H1 (cell line): ENCODE results near the gene NFIA. TPM values are rescaled to one million over a fixed set of nuclear protein-coding genes. Genes with fewer than 3 reads are reported as not detected.

Experiments used
- CTCF ChIA-PET: fragments of 300-600 bp; sonication (Branson Sonifier 250); formaldehyde crosslinking; loops from one replicate; lab custom pipeline; 2021; ENCODE audit not compliant: partially characterized antibody; lab: Charles Lee
- POLR2A ChIA-PET: fragments of 300-600 bp; sonication (Branson Sonifier 250); formaldehyde crosslinking; loops from one replicate; lab custom pipeline; 2021; ENCODE audit warnings: inconsistent platforms; ENCODE audit not compliant: partially characterized antibody; lab: Charles Lee
- DNase-seq, 2 experiments: peaks; one replicate each; pipeline versions ENCODE4 v3.0.0 to v3.0.0-alpha.2; 2010 to 2022; ENCODE audit warnings: low spot score in 2 of 2, low read depth in 1 of 2, mixed read lengths in 1 of 2
- FAIRE-seq: peaks from 2 replicates; lab custom pipeline; 2011; peaks lifted over from hg19 to GRCh38; lab: Jason Lieb, UNC
- H2AFZ ChIP-seq: 2 replicates; pipeline ENCODE4 v1.8.1; 2012; ENCODE audit warnings: low read length, inconsistent platforms
- H2AK5ac ChIP-seq: 2 replicates; pipeline ENCODE4 v1.6.1; 2013; ENCODE audit warnings: low read depth, low read length
- H2BK120ac ChIP-seq: replicated peaks from 2 replicates; pipeline ENCODE3; 2013; ENCODE audit warnings: low read depth, low read length, inconsistent platforms
- H2BK12ac ChIP-seq: 2 replicates; pipeline ENCODE4 v1.6.1; 2013; ENCODE audit warnings: low read depth, low read length
- H2BK15ac ChIP-seq: 2 replicates; pipeline ENCODE4 v1.6.1; 2013; ENCODE audit warnings: low read length
- H2BK20ac ChIP-seq: 2 replicates; pipeline ENCODE4 v1.6.1; 2013; ENCODE audit warnings: low read length
- H2BK5ac ChIP-seq: 2 replicates; pipeline ENCODE4 v1.6.1; 2013; ENCODE audit warnings: low read depth, low read length
- H3K14ac ChIP-seq: 2 replicates; pipeline ENCODE4 v1.6.1; 2013; ENCODE audit warnings: inconsistent platforms; ENCODE audit not compliant: insufficient read length
- H3K18ac ChIP-seq: 2 replicates; pipeline ENCODE4 v1.6.1; 2013; ENCODE audit warnings: low read length; ENCODE audit errors: extremely low read depth
- H3K23ac ChIP-seq: 2 replicates; pipeline ENCODE4 v1.6.1; 2013; ENCODE audit warnings: inconsistent platforms; ENCODE audit not compliant: insufficient read length
- H3K23me2 ChIP-seq: 2 replicates; pipeline ENCODE4 v1.6.1; 2013; ENCODE audit warnings: low read depth, low read length
- H3K27ac ChIP-seq: 2 replicates; pipeline ENCODE4 v1.6.1; 2011; ENCODE audit warnings: low read depth, low read length, inconsistent platforms
- H3K27me3 ChIP-seq, 4 experiments: replicated peaks in 1 of 4; 1 replicate in 1 of 4; 2 replicates in 3 of 4; pipeline versions ENCODE4 v1.6.1 to v1.8.1; 2011 to 2013; ENCODE audit warnings: low read length in 3 of 4, mild to moderate bottlenecking in 3 of 4, inconsistent platforms in 2 of 4, mixed read lengths in 2 of 4, moderate library complexity in 1 of 4; ENCODE audit not compliant: control insufficient read depth in 3 of 4, insufficient read depth in 3 of 4; ENCODE audit errors: extremely low read depth in 1 of 4
- H3K36me3 ChIP-seq, 4 experiments: 2 replicates each; pipeline versions ENCODE4 v1.6.1 to v1.8.1; 2011 to 2013; ENCODE audit warnings: mild to moderate bottlenecking in 4 of 4, low read length in 3 of 4, moderate library complexity in 2 of 4, control low read depth in 1 of 4, inconsistent platforms in 1 of 4; ENCODE audit not compliant: insufficient read depth in 4 of 4, control insufficient read depth in 2 of 4
- H3K4ac ChIP-seq: replicated peaks from 2 replicates; pipeline ENCODE3; 2013; ENCODE audit warnings: low read length, low read depth, mixed read lengths, inconsistent platforms; ENCODE audit not compliant: insufficient read length
- H3K4me1 ChIP-seq, 4 experiments: replicated peaks in 1 of 4; 1 replicate in 1 of 4; 2 replicates in 3 of 4; pipeline versions ENCODE4 v1.6.1 to v1.8.1; 2011 to 2013; ENCODE audit warnings: low read length in 3 of 4, inconsistent platforms in 2 of 4, mixed read lengths in 1 of 4; ENCODE audit not compliant: insufficient read depth in 4 of 4, control insufficient read depth in 3 of 4
- H3K4me2 ChIP-seq, 2 experiments: 2 replicates each; pipeline versions ENCODE4 v1.6.1 to v1.8.1; 2011 to 2013; ENCODE audit warnings: low read depth in 2 of 2, low read length in 2 of 2, control low read depth in 1 of 2, inconsistent platforms in 1 of 2, mild to moderate bottlenecking in 1 of 2; ENCODE audit not compliant: insufficient read depth in 1 of 2
- H3K4me3 ChIP-seq, 4 experiments: fragments of 200-600, 300-600 bp in 1 of 4; sonication (generic), shearing (Covaris generic), sonication (Bioruptor Twin) in 1 of 4; 2 replicates each; pipeline versions ENCODE4 v1.5.1 to v1.8.1; 2011 to 2016; ENCODE audit warnings: low read length in 4 of 4, low read depth in 3 of 4, control low read depth in 2 of 4, inconsistent platforms in 2 of 4, mild to moderate bottlenecking in 2 of 4, mixed read lengths in 1 of 4, moderate library complexity in 1 of 4; ENCODE audit not compliant: insufficient read depth in 2 of 4; ENCODE audit errors: extremely low read depth in 1 of 4
- H3K56ac ChIP-seq: replicated peaks from 2 replicates; pipeline ENCODE3; 2013; ENCODE audit warnings: low read depth, mild to moderate bottlenecking, mixed read lengths, low read length, inconsistent platforms; ENCODE audit not compliant: insufficient read length
- H3K79me1 ChIP-seq: 2 replicates; pipeline ENCODE4 v1.6.1; 2013; ENCODE audit warnings: low read depth, low read length, control low read depth
- H3K79me2 ChIP-seq, 2 experiments: 2 replicates each; pipeline versions ENCODE4 v1.6.1 to v1.8.1; 2012 to 2013; ENCODE audit warnings: low read length in 2 of 2, mild to moderate bottlenecking in 2 of 2, inconsistent platforms in 1 of 2; ENCODE audit not compliant: insufficient read depth in 2 of 2, control insufficient read depth in 1 of 2
- H3K9ac ChIP-seq, 4 experiments: replicated peaks in 1 of 4; 1 replicate in 1 of 4; 2 replicates in 3 of 4; pipeline versions ENCODE4 v1.6.1 to v1.8.1; 2011 to 2013; ENCODE audit warnings: low read depth in 3 of 4, low read length in 3 of 4, control low read depth in 2 of 4, mild to moderate bottlenecking in 2 of 4, moderate library complexity in 2 of 4, inconsistent platforms in 1 of 4; ENCODE audit errors: extremely low read depth in 1 of 4
- H3K9me3 ChIP-seq, 2 experiments: 2 replicates each; pipeline versions ENCODE4 v1.6.1 to v1.8.1; 2012 to 2013; ENCODE audit warnings: mild to moderate bottlenecking in 2 of 2, moderate library complexity in 2 of 2, control low read depth in 1 of 2, inconsistent platforms in 1 of 2, low read depth in 1 of 2, low read length in 1 of 2, mixed read lengths in 1 of 2; ENCODE audit not compliant: insufficient read depth in 2 of 2
- H4K20me1 ChIP-seq, 2 experiments: replicated peaks in 1 of 2; 2 replicates each; pipeline versions ENCODE3 to v1.8.1; 2011 to 2013; ENCODE audit warnings: inconsistent platforms in 2 of 2, low read length in 2 of 2, mild to moderate bottlenecking in 1 of 2; ENCODE audit not compliant: insufficient read depth in 2 of 2, control insufficient read depth in 1 of 2
- H4K5ac ChIP-seq: 2 replicates; pipeline ENCODE4 v1.6.1; 2013; ENCODE audit warnings: low read length, low read depth, mixed read lengths, inconsistent platforms; ENCODE audit not compliant: insufficient read length
- H4K8ac ChIP-seq: 2 replicates; pipeline ENCODE4 v1.8.0; 2013; ENCODE audit warnings: mild to moderate bottlenecking, moderate library complexity, low read length, inconsistent platforms; ENCODE audit not compliant: insufficient read depth; ENCODE audit errors: extremely low read depth
- H4K91ac ChIP-seq: replicated peaks from 2 replicates; pipeline ENCODE3; 2013; ENCODE audit warnings: low read length, mixed read lengths, inconsistent platforms; ENCODE audit not compliant: insufficient read length
- CBX5 ChIP-seq: fragments of 300-800, 300-1000 bp; sonication (generic); IDR thresholded peaks from 2 replicates; pipeline ENCODE4 v1.7.1; 2016; ENCODE audit warnings: antibody characterized with exemption, low read length, low read depth
- CEBPB ChIP-seq: IDR thresholded peaks from 2 replicates; pipeline ENCODE4 v1.6.1; 2012; ENCODE audit warnings: low read depth, low read length
- EP300 ChIP-seq, 2 experiments: IDR thresholded peaks; 1 replicate in 1 of 2; 2 replicates in 1 of 2; pipeline ENCODE4 v1.6.1; 2011 to 2012; ENCODE audit warnings: low read depth in 2 of 2, low read length in 2 of 2, mild to moderate bottlenecking in 2 of 2, borderline replicate concordance in 1 of 2, inconsistent platforms in 1 of 2, moderate library complexity in 1 of 2
- FOSL1 ChIP-seq: IDR thresholded peaks from 2 replicates; pipeline ENCODE4 v1.6.1; 2011; ENCODE audit warnings: mild to moderate bottlenecking, low read depth, low read length, moderate library complexity; ENCODE audit not compliant: insufficient read depth
- JUN ChIP-seq: IDR thresholded peaks from 2 replicates; pipeline ENCODE4 v1.6.1; 2011; ENCODE audit warnings: low read depth, mild to moderate bottlenecking, improper control_type of control experiment, low read length
- MAFK ChIP-seq: IDR thresholded peaks from 2 replicates; pipeline ENCODE4 v1.6.1; 2012; ENCODE audit warnings: low read depth, mild to moderate bottlenecking, improper control_type of control experiment, low read length
- RNF2 ChIP-seq: fragments of 200-900, 300-1000 bp; sonication (generic); IDR thresholded peaks from 2 replicates; pipeline ENCODE4 v1.7.1; 2016; ENCODE audit warnings: borderline replicate concordance, low read depth, mild to moderate bottlenecking, antibody characterized with exemption, low read length; ENCODE audit not compliant: poor library complexity, severe bottlenecking; ENCODE audit errors: missing control alignments
- SRF ChIP-seq: IDR thresholded peaks from 2 replicates; pipeline ENCODE4 v1.6.1; 2011; ENCODE audit warnings: mild to moderate bottlenecking, low read depth, low read length, moderate library complexity
- TAF1 ChIP-seq: IDR thresholded peaks from 2 replicates; pipeline ENCODE4 v1.6.1; 2011; ENCODE audit warnings: mild to moderate bottlenecking, low read depth, low read length
- TBP ChIP-seq: IDR thresholded peaks from 2 replicates; pipeline ENCODE4 v1.6.1; 2011; ENCODE audit warnings: low read depth, low read length, improper control_type of control experiment
- ZNF274 ChIP-seq: IDR thresholded peaks from 2 replicates; pipeline ENCODE4 v1.7.0; 2012; ENCODE audit warnings: low read length, borderline replicate concordance; ENCODE audit errors: extremely low read depth
- WGBS, 2 experiments: shearing (Covaris generic) in 1 of 2; methylation state at CpG; one replicate each; pipeline versions ENCODE4 v1.1.6 to v1.1.7; 2013 to 2015; ENCODE audit warnings: low lambda C conversion rate in 2 of 2, mixed read lengths in 2 of 2, inconsistent platforms in 1 of 2, low coverage in 1 of 2, missing lambda C conversion rate in 1 of 2; ENCODE audit not compliant: insufficient replicate concordance in 2 of 2, insufficient coverage in 1 of 2, insufficient read length in 1 of 2; ENCODE audit errors: extremely low coverage in 1 of 2, missing lambda C conversion rate in 1 of 2; 5-methylcytosine and 5-hydroxymethylcytosine counted together
- polyA plus RNA-seq, 7 experiments: library from polyadenylated mRNA; depleted of rRNA in 3 of 7; stranded (reverse) in 5 of 7; unstranded in 2 of 7; fragments of >200 nt in 5 of 7; fragments of 200-250 nt in 2 of 7; gene quantifications; 1 replicate in 5 of 7; 2 replicates in 1 of 7; 4 replicates in 1 of 7; pipeline versions ENCODE4 v1.2.1 to v1.2.3, GENCODE V29; 2011 to 2013; ENCODE audit warnings: missing spikeins in 2 of 7, mixed read lengths in 2 of 7
- total RNA-seq: library from RNA; stranded (reverse); fragmentation: NEBNext Ultra II Directional; extraction: Animal tissue kit (Norgen Biotek cat#: 25700); gene quantifications from 2 replicates; pipeline ENCODE4 v1.2.1, GENCODE V29; 2021

The NFIA gene
- total and polyA plus RNA-seq, 2 of the 8 experiments (the other 6 are each of a cell fraction or from before 2014, with no cell fraction given) = 1.8 to 2.3 TPM

DNA sequence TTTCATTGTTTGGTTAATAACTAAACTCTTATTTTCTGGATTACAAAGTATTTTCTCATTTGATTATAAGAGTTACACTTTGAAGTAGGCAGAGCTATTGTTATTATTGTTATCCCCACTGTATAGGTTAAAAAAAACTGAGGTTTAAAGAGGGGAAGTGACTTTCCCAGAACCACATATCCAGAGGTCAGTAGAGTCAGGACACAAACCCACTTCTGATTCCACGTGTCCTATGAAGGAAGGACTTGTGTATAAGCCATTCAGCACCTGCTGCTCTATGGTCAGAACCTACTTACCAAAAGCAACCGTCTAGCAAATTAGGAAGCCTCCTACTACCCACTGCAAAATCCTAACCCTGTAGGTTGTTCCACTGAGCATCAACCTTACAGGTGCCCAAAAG lies 351.3 kb downstream of the NFIA start:
- Histone ChIP-seq H3K4me2 (no peak overlapping the region), H3K23me2 (no peaks in the 10 kb centered on the region), H3K9me3 (no peaks in the 10 kb centered on the region), H3K4me1 (peaks cover 0 to 14% (median 0%) of the 10 kb centered on the region in 4 experiments; a peak in 3 of 7 replicates), H3K4ac (no peak overlapping the region), H4K8ac (no peak overlapping the region), H2AFZ (no peak overlapping the region), H3K36me3 (no peaks in the 10 kb centered on the region), H3K56ac (no peak overlapping the region), H2BK20ac (no peak overlapping the region), H3K4me3 (no peak overlapping the region), H3K18ac (no peak overlapping the region), H4K20me1 (no peaks in the 10 kb centered on the region), H4K91ac (no peak overlapping the region), H2BK120ac (no peak overlapping the region), H3K9ac (no peak overlapping the region), H2BK5ac (no peak overlapping the region), H3K79me2 (no peaks in the 10 kb centered on the region), H3K27ac (no peak overlapping the region), H2AK5ac (no peak overlapping the region), H3K23ac (no peak overlapping the region), H3K27me3 (no peaks in the 10 kb centered on the region), H4K5ac (no peak overlapping the region), H3K79me1 (no peaks in the 10 kb centered on the region), H2BK15ac (no peak overlapping the region), H3K14ac (no peak overlapping the region), H2BK12ac (no peak overlapping the region)
- no peak for DNase-seq
- WGBS, 2 experiments = 89% methylated on average over 2 of the region's 2 CpGs; no CpG with 5 or more reads in 1 of the 2 experiments
- no peak for FAIRE-seq
- CTCF ChIA-PET = interaction anchor here (1.0 to 1.7 kb wide), 2 partner anchors 18 to 383 kb away, joined by 3 to 5 read pairs; no protein-coding TSS in a partner anchor
- POLR2A ChIA-PET = interaction anchor here (0.8 kb wide), 1 partner anchor 356 kb away, joined by 3 read pairs; no protein-coding TSS in a partner anchor
- TF ChIP-seq CEBPB = no peak
- no peak for TF ChIP-seq EP300 (IDR thresholded peaks at IDR 0.05; ENCODE audit: borderline replicate concordance in 1 of 2, low read depth in 2 of 2, low read length in 2 of 2)
- TF ChIP-seq MAFK = no peak
- no peak for TF ChIP-seq JUN
- TF ChIP-seq CBX5 = no peak
- TF ChIP-seq RNF2 = no peak
- no peak for TF ChIP-seq FOSL1
- TF ChIP-seq ZNF274 = no peak
- TF ChIP-seq TAF1 = no peak
- TF ChIP-seq TBP = no peak
- TF ChIP-seq SRF = no peak
